Liver (tissue), 8 donors: ENCODE results near the gene SORL1-AS1.

Experiments used
- DNase-seq: peaks from one replicate; pipeline ENCODE4 v3.0.0-alpha.2; 2017; ENCODE audit warnings: low spot score
- H3K27ac ChIP-seq, 2 donors: one replicate each; pipeline ENCODE4 v1.7.0; 2013; ENCODE audit warnings: inconsistent platforms in 2 of 2, low read length in 2 of 2, control low read depth in 1 of 2, low read depth in 1 of 2, mild to moderate bottlenecking in 1 of 2
- H3K27me3 ChIP-seq, 4 donors: one replicate each; pipeline versions ENCODE4 v1.6.1 to v1.7.0; 2013; ENCODE audit warnings: low read length in 3 of 4, inconsistent platforms in 1 of 4, mild to moderate bottlenecking in 1 of 4, moderate library complexity in 1 of 4; ENCODE audit not compliant: control insufficient read depth in 4 of 4, insufficient read depth in 4 of 4
- H3K36me3 ChIP-seq, 4 donors: one replicate each; pipeline versions ENCODE4 v1.6.1 to v1.7.0; 2013; ENCODE audit warnings: low read length in 3 of 4, mild to moderate bottlenecking in 3 of 4, low read depth in 1 of 4, moderate library complexity in 1 of 4; ENCODE audit not compliant: control insufficient read depth in 4 of 4, insufficient read depth in 3 of 4
- H3K4me1 ChIP-seq, 4 donors: one replicate each; pipeline versions ENCODE4 v1.6.1 to v1.7.0; 2013; ENCODE audit warnings: low read length in 3 of 4, mild to moderate bottlenecking in 3 of 4, moderate library complexity in 1 of 4; ENCODE audit not compliant: control insufficient read depth in 4 of 4, insufficient read depth in 4 of 4
- H3K4me3 ChIP-seq, 3 donors: one replicate each; pipeline versions ENCODE4 v1.6.1 to v1.7.0; 2013; ENCODE audit warnings: low read length in 3 of 3, control low read depth in 1 of 3, low read depth in 1 of 3, mild to moderate bottlenecking in 1 of 3
- H3K9ac ChIP-seq, 2 donors: one replicate each; pipeline ENCODE4 v1.7.0; 2013; ENCODE audit warnings: low read length in 2 of 2, mild to moderate bottlenecking in 2 of 2, moderate library complexity in 2 of 2, control low read depth in 1 of 2, low read depth in 1 of 2
- H3K9me3 ChIP-seq, 4 donors: one replicate each; pipeline versions ENCODE4 v1.6.1 to v1.7.0; 2013; ENCODE audit warnings: low read length in 3 of 4; ENCODE audit not compliant: control insufficient read depth in 4 of 4
- ATF3 ChIP-seq: IDR thresholded peaks from 2 replicates; pipeline ENCODE4 v1.6.1; 2016; ENCODE audit warnings: antibody characterized with exemption
- CTCF ChIP-seq: fragments of 150-350 bp; IDR thresholded peaks from 2 replicates; pipeline ENCODE4 v1.5.1; 2017; ENCODE audit warnings: improper control_type of control experiment, low read depth, low read length; ENCODE audit not compliant: missing input control
- FOXA1 ChIP-seq: IDR thresholded peaks from 2 replicates; pipeline ENCODE4 v1.6.1; 2016; ENCODE audit warnings: antibody characterized with exemption
- FOXA2 ChIP-seq: IDR thresholded peaks from 2 replicates; pipeline ENCODE4 v1.6.1; 2016; ENCODE audit warnings: antibody characterized with exemption
- HNF4A ChIP-seq, 2 donors: conservative IDR thresholded peaks; 2 replicates each; pipeline ENCODE4 v1.6.1; 2016; ENCODE audit warnings: antibody characterized with exemption in 2 of 2, mild to moderate bottlenecking in 2 of 2
- HNF4G ChIP-seq: IDR thresholded peaks from 2 replicates; pipeline ENCODE4 v1.6.1; 2016; ENCODE audit warnings: antibody characterized with exemption
- JUND ChIP-seq, 2 donors: IDR thresholded peaks; 2 replicates each; pipeline ENCODE4 v1.6.1; 2016; ENCODE audit warnings: antibody characterized with exemption in 2 of 2
- MAX ChIP-seq: IDR thresholded peaks from 2 replicates; pipeline ENCODE4 v1.6.1; 2016; ENCODE audit warnings: antibody characterized with exemption
- NR2F2 ChIP-seq: IDR thresholded peaks from 2 replicates; pipeline ENCODE4 v1.6.1; 2016; ENCODE audit warnings: antibody characterized with exemption
- RAD21 ChIP-seq, 2 donors: IDR thresholded peaks; 2 replicates each; pipeline ENCODE4 v1.6.1; 2016; ENCODE audit warnings: antibody characterized with exemption in 2 of 2, mild to moderate bottlenecking in 2 of 2
- REST ChIP-seq: IDR thresholded peaks from 2 replicates; pipeline ENCODE4 v1.6.1; 2016; ENCODE audit warnings: antibody characterized with exemption, mild to moderate bottlenecking
- RXRA ChIP-seq, 2 donors: IDR thresholded peaks; 2 replicates each; pipeline ENCODE4 v1.6.1; 2017 to 2018; ENCODE audit warnings: antibody characterized with exemption in 2 of 2, mild to moderate bottlenecking in 1 of 2
- SP1 ChIP-seq: IDR thresholded peaks from 2 replicates; pipeline ENCODE4 v1.6.1; 2018; ENCODE audit warnings: antibody characterized with exemption, mild to moderate bottlenecking
- TAF1 ChIP-seq: conservative IDR thresholded peaks from 2 replicates; pipeline ENCODE4 v1.6.1; 2016; ENCODE audit warnings: antibody characterized with exemption, mild to moderate bottlenecking
- YY1 ChIP-seq: IDR thresholded peaks from 2 replicates; pipeline ENCODE4 v1.6.1; 2016; ENCODE audit warnings: antibody characterized with exemption, mild to moderate bottlenecking
- ZBTB33 ChIP-seq: IDR thresholded peaks from 2 replicates; pipeline ENCODE4 v1.6.1; 2016; ENCODE audit warnings: antibody characterized with exemption
- WGBS: extraction: QIAGEN DNeasy Blood & Tissue Kit; methylation state at CpG from one replicate; pipeline ENCODE4 v1.1.7; 2013; 5-methylcytosine and 5-hydroxymethylcytosine counted together
- donor health status: healthy.
- donor health status: healthy.
- donor health status: healthy.
- donor health status: healthy.
- donor health status: healthy.

Gene SORL1-AS1

GRCh38 chr11:121485216-121485615 lies 32.4 kb upstream of the SORL1-AS1 start:
- peaks cover 3 to 37% (median 23%) of the 10 kb centered on the region in 4 donors for H3K36me3 ChIP-seq

More at GRCh38 chr11:121485216-121485615, 32.4 kb upstream of the SORL1-AS1 start:
- 87% methylated on average over 7 of the region's 7 CpGs for WGBS
- Histone ChIP-seq H3K9me3 (no peaks in the 10 kb centered on the region), H3K9ac (no peak overlapping the region), H3K27ac (no peak overlapping the region), H3K4me3 (no peak overlapping the region), H3K4me1 (no peaks in the 10 kb centered on the region), H3K27me3 (no peaks in the 10 kb centered on the region)
- no peak for DNase-seq
- TF ChIP-seq JUND (IDR thresholded peaks at IDR 0.05) (no peak), RAD21 (IDR thresholded peaks at IDR 0.05) (no peak), YY1 (no peak), FOXA1 (no peak), MAX (no peak), ZBTB33 (no peak), CTCF (no peak), REST (no peak), ATF3 (no peak), HNF4A (conservative IDR thresholded peaks at IDR 0.05) (no peak), NR2F2 (no peak), HNF4G (no peak), FOXA2 (no peak), SP1 (no peak), TAF1 (no peak), RXRA (IDR thresholded peaks at IDR 0.05) (no peak)
